Esophagus squamous epithelium (tissue), 4 donors: ENCODE data around the gene SEMA6D.

Experiments used
- CTCF ChIP-seq, 6 experiments: fragments of 450-650 bp in 4 of 6; fragments of 200-600 bp in 2 of 6; sonication (generic) in 2 of 6; IDR thresholded peaks; one replicate each; pipeline ENCODE4 v1.5.1; 2016 to 2019; ENCODE audit warnings: antibody characterized with exemption in 6 of 6, mild to moderate bottlenecking in 4 of 6, moderate library complexity in 4 of 6
- POLR2A ChIP-seq, 4 donors: fragments of 450-650 bp; IDR thresholded peaks; one replicate each; pipeline ENCODE4 v1.6.1; 2017; ENCODE audit warnings: antibody characterized with exemption in 4 of 4, mild to moderate bottlenecking in 4 of 4, moderate library complexity in 3 of 4

DNA sequence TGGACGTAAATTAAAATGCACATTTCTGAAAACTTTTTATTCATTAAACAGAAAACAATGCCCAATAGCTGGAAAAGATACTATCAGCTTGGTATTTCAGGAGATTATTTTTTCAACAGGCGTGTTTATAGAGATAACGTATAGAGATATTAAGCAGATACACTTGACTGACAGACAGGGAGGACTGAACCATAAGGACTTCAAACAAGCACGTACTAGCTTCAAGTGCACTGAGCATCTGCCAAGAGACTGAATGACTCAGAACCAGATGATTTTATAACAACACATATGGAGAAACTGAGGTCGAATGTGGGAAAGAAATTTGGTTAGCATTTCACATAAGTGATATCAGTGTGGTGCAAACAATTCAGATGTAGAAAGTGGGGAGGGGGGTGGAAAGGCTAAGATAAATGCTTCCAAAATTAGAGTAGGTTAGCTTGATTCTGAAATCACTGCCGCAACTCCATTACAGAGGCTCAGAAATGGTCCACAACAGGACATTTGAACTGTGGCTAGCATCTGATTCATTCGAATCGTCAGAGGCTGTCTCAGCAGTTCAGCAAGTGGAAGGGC lies 103.5 kb downstream of the SEMA6D start:
- TF ChIP-seq CTCF (IDR thresholded peaks at IDR 0.05) (no peak), POLR2A (IDR thresholded peaks at IDR 0.05) (no peak)
